ENCODE results near the gene TLN1. TPM values are rescaled to one million over a fixed set of nuclear protein-coding genes. Genes with fewer than 3 reads are reported as not detected.

TLN1 gene
- total RNA-seq, 1 experiment from 2014 or later, result 109 TPM

- CTCF ChIA-PET, result no interaction called here
- H3K27me3 Mint-ChIP-seq (ENCODE audit: low read depth), result no peaks in the 10 kb centered on the region
- no peak for DNase-seq (ENCODE audit: low spot score)
- POLR2A ChIA-PET, result interaction anchor here (0.7 to 2.3 kb wide), 3 partner anchors 9 to 43 kb away, joined by 3 to 10 read pairs (median 3); no protein-coding TSS in a partner anchor
- ATAC-seq, result no peak
- H3K4me1 Mint-ChIP-seq, result peaks cover 27% of the 10 kb centered on the region
- peaks cover 41% of the 10 kb centered on the region for H3K36me3 Mint-ChIP-seq
- no peaks in the 10 kb centered on the region for H3K9me3 Mint-ChIP-seq
- no peak overlapping the region for H3K27ac Mint-ChIP-seq
- no peak overlapping the region for H3K4me3 Mint-ChIP-seq
- TF ChIP-seq CTCF (IDR thresholded peaks at IDR 0.05) (no peak), ZNF281 (CRISPR knock-in tag; IDR thresholded peaks at IDR 0.05) (no peak), FOXJ3 (CRISPR knock-in tag; IDR thresholded peaks at IDR 0.05; ENCODE audit: borderline replicate concordance) (no peak), IRF2 (CRISPR knock-in tag; IDR thresholded peaks at IDR 0.05; ENCODE audit: borderline replicate concordance, low read depth) (no peak), EMX1 (CRISPR knock-in tag; IDR thresholded peaks at IDR 0.05) (no peak), ZNF317 (CRISPR knock-in tag; IDR thresholded peaks at IDR 0.05; ENCODE audit: borderline replicate concordance, low read depth) (no peak), CREM (CRISPR knock-in tag; IDR thresholded peaks at IDR 0.05) (no peak), NFE2L1 (CRISPR knock-in tag; IDR thresholded peaks at IDR 0.05) (no peak), USF2 (CRISPR knock-in tag; IDR thresholded peaks at IDR 0.05) (no peak)
Observed at GRCh38 chr9:35684921-35685320, 47.1 kb downstream of the TLN1 start.

GRCh38 chr9:35683323-35683722 lies 48.7 kb downstream of the TLN1 start:
- DNase-seq (ENCODE audit: low spot score), result no peak
- Mint-ChIP-seq H3K9me3 (no peaks in the 10 kb centered on the region), H3K4me3 (no peak overlapping the region), H3K27me3 (ENCODE audit: low read depth) (no peaks in the 10 kb centered on the region), H3K4me1 (peaks cover 19% of the 10 kb centered on the region), H3K36me3 (peaks cover 41% of the 10 kb centered on the region), H3K27ac (peak overlapping the region; percentile 20; the same call in 1 of the 2 replicates)
- ChIA-PET POLR2A (interaction anchor here (1.0 to 1.2 kb wide), 2 partner anchors 8 to 18 kb away, joined by 3 read pairs; partner anchors contain the start of gene ARHGEF39), CTCF (interaction anchor here (1.3 to 1.4 kb wide), 2 partner anchors 13 to 49 kb away, joined by 3 to 5 read pairs; partner anchors contain the start of genes CREB3 and TLN1)
- no peak for ATAC-seq
- TF ChIP-seq ZNF281 (CRISPR knock-in tag; IDR thresholded peaks at IDR 0.05) (no peak), ZNF232 (CRISPR knock-in tag; IDR thresholded peaks at IDR 0.05) (no peak), HMGA2 (CRISPR knock-in tag; IDR thresholded peaks at IDR 0.05) (no peak), ESRRA (CRISPR knock-in tag; IDR thresholded peaks at IDR 0.05; ENCODE audit: borderline replicate concordance) (no peak), USF2 (CRISPR knock-in tag; IDR thresholded peaks at IDR 0.05) (no peak), TCF7 (CRISPR knock-in tag; IDR thresholded peaks at IDR 0.05; ENCODE audit: low read depth) (no peak), ATF2 (CRISPR knock-in tag; IDR thresholded peaks at IDR 0.05; ENCODE audit: borderline replicate concordance, low read depth) (no peak), NR3C1 (CRISPR knock-in tag; conservative IDR thresholded peaks at IDR 0.05; ENCODE audit: low read depth) (no peak), TEAD4 (CRISPR knock-in tag; IDR thresholded peaks at IDR 0.05) (no peak), FOXP4 (CRISPR knock-in tag; IDR thresholded peaks at IDR 0.05) (no peak), ZNF121 (CRISPR knock-in tag; IDR thresholded peaks at IDR 0.05) (no peak), NR1H2 (CRISPR knock-in tag; IDR thresholded peaks at IDR 0.05) (no peak), ZNF317 (CRISPR knock-in tag; IDR thresholded peaks at IDR 0.05; ENCODE audit: borderline replicate concordance, low read depth) (no peak), KAT7 (CRISPR knock-in tag; IDR thresholded peaks at IDR 0.05; ENCODE audit: borderline replicate concordance) (no peak), ZNF423 (CRISPR knock-in tag; IDR thresholded peaks at IDR 0.05) (no peak)

Data from WTC11 (cell line).